Middle frontal gyrus (tissue), 1 donor: ENCODE measurements around the gene LMCD1.

Source experiments
- DNase-seq: peaks from one replicate; pipeline ENCODE4 v3.0.0-alpha.2; 2015; ENCODE audit warnings: low spot score; ENCODE audit errors: extremely low spot score

Gene LMCD1

DNA sequence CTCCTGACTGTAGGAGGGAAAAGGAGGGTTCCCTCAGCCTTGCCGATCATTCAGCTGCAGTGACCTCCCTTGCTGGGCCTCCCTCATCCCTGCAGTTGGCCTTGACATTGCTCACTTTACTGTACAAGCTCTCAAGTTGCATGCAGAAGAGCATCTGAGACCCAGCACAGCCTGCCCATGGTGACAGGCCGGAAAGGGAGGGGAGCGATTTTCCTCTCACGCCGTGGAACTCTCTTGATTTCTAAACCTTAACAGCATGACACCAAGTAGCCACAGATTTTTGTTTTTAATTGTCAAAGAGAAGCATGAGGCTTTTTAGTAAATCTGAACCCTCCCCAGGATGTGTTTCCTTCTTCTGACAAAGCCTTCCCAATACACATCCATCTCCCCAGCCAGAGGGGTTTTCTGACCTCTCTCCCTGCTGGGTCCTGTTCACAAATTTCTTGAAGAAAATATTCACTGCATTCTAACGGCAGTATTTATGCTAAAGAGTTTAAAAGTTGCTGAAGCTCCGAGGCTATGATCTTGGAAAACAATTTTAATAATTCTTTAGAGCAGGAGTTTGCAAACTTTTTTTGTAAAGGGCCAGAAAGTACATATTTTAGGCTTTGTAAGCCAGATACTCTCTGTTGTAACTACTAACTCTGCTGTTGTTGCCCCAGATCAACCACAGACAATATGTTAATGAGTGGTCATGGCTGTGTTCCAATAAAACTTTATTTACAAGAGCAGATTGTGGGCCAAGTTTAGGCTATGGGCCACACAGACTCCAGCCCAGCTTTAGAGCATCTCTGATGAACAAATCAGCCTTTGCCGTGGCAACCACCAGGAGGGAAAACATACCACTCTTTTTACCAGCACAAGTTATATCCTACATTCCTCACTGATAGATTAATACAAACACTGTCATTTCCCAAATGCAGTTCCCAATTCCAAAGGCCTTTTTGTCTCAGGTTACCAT, 34.8 kb downstream of the LMCD1 start:
- no peak for DNase-seq

DNA sequence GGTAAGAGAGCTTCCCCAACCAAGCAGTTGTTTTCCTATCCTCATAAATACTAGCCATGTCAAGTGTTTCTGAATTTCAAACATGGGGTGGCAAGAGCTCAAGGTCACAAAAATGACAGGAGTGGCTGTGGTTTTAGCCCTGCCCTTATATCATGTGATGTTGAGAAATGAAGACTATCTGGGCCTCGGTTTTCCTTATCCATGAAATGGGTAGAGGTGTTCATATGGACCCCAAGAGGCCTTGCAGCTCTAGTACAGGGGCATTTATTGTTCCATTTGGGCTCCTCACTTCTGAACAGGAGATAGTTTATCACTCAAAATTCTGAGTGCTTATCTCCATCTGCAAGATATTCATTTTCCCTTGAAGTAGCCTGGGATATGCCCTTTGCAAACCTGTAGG, 35.8 kb downstream of the LMCD1 start:
- DNase-seq: no peak

DNA sequence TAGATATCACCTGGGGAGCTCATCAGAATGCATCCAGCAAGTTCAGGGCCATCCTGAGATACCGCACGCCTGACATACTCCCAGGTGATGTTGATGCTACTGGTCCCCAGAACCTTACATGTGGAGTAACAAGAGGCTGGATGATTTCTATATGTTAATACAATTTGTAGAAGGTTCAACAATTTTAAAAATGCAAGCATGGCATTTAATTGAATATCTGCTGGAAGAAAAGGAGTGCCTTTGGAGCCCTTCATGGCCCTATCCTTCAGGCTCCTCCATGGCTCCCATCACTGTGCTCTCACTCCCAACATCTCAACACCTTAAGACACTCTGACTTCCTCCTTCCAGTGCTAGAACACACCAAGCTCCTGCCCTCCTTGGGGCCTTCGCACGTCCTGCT, 36.6 kb downstream of the LMCD1 start:
- no peak for DNase-seq

DNA sequence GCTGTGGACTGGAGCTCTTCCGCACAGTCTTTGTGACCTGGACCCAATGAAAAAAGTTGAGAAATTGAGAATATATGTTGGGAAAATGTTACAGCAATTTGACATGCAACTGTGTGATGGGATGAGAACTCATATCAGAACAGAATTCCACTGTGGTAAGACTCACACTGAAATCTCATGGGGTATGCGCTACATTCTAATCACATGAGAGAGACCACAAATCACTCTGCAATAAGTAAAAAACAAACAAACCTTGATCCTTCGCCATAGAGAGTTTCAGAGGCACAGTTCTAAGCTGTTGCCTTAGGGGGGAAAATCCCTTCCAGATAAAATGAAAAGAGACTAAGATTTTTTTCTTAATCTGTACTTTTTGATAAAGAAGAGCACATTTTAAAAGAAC, 37.3 kb downstream of the LMCD1 start:
- DNase-seq: no peak

DNA sequence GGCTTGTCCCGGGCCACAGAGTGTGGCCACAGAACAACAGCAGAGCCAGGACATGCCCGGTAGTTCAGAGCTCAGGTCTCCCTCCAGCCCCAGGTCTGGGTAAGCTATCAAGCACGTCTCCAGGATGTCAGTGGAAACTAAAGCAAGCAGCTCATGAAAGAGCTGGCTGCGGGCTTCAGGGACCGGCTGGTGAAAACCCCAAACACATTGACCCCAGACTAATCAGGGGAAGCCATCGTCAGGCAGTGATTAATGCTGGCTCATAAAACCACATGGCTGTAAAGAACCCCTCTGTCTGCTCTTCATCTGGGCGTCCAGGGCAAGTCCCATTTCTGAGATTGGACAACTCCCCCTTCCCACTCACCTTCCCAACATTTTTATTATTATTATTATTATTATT, 37.8 kb downstream of the LMCD1 start:
- DNase-seq: no peak

DNA sequence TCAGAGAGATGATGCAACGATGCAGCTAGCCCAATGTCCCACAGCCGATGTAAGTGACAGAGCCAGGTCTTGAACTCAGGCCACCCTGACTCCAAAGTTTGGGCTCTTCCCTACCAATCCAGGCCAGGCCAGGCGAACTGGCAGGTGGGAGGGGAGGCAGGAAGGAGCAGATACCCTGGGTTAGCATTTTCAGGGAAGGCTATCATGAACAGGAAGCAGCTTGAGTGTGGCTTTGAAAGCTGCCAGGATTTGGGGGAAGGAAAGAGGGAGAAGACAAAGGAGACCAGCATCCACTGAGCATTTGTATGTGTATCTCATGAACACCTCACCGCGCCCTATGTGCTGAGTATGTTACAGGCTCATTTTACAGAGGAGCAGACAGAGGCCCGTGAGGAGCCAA, 38.8 kb downstream of the LMCD1 start:
- DNase-seq: no peak

DNA sequence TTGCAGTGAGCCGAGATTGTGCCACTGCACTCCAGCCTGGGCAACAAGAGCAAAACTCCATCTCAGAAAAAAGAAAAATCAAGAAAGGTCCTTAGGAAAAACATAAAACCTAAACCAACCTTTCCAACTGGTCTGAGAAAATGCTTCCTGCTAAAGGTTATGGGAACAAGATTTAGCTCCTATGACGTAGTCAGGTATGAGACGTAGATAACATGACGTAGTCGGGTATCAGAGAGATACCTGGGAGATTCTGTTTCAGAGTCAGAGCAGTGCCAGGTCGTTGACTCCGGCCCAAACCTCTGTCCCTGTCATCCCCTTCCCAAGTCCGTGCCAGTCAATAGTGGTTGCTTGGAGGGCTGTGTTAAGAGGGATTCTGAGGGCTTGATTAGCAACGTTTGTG, 39.9 kb downstream of the LMCD1 start:
- no peak for DNase-seq

DNA sequence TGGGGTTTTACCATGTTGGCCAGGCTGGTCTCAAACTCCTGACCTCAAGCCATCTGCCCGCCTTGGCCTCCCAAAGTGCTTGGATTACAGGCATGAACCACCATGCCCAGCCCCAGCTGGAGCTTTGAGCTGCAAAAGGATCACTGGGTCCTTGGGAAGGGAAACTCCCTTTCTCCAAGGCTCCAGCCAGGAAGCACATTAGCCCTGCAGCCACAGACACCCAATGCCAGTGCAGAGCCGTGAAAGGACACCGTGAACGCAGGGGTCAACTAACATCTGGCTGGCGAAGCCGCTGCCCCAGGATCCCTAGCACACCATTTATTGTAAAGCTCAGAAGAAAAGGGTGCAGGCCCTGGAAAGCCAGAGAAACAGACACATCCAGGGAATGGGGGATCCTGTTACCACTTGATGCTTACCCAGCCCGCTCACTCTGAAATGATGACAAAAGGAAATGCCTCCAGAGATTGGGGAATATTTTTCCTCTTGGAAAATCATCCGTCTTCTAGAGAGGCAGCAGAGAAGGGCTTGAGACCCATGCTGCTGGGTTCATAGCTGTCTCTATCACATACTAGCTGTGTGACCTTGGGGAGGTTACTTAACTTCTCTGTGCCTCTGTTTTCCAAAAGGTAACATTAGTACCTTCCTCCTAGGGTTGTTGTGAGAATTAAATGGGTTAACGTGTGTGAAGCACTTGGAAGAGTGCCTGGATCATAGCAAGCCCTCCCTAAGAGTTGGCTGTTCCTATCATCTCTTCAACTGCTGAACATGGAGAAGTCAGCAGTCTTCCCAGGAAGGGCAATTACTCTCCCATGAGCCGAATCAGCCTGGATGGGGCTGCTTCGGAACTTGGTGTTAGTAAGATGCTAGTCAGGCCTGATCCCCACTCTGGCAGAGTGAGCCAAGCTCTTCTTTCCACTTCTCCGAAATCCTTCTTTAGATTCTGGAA, 40.8 kb downstream of the LMCD1 start:
- no peak for DNase-seq

DNA sequence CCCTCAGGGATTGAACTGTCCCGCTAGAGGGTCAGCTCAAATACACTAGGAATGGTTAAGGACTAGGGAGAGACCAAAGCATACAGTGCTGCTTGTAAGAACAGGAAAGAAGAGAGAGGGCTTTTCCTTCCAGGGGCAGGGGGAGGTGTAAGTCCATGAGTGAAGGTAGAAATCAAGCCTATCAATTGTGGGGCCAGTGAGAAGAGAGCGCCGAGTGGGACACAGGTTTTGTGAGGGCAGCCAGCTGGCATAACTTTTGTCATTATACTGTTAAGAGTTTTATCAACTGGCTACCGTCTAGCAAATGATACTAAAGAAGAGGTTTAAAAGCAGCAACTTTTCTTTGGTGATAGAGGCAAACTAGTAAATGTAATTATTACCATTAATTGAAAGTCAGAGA, 45.0 kb downstream of the LMCD1 start:
- DNase-seq: no peak

DNA sequence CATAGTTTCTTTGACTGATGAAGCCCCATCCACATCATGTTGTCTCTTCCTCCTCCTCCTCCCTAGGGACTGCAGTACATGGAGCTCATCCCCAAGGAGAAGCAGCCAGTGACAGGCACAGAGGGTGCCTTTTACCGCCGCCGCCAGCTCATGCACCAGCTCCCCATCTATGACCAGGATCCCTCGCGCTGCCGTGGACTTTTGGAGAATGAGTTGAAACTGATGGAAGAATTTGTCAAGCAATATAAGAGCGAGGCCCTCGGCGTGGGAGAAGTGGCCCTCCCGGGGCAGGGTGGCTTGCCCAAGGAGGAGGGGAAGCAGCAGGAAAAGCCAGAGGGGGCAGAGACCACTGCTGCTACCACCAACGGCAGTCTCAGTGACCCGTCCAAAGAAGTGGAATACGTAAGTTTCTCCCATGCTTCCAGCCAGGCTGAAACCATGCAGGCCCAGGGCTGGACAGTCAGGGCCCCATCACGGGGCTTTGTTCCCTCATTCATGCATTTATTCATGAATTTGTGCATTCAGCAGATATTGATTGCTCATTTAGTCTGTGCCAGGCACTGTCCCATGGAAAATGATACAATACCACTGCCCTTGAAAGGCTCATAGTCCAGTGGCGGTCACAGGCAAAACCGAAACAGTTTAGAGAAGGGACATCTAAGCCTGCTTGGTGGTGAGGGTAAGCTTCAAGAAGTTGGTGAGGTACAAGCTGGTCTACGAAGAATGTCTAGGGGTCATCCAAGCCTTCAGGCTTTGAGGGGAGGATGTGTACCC, 47.1 kb downstream of the LMCD1 start:
- DNase-seq: no peak

DNA sequence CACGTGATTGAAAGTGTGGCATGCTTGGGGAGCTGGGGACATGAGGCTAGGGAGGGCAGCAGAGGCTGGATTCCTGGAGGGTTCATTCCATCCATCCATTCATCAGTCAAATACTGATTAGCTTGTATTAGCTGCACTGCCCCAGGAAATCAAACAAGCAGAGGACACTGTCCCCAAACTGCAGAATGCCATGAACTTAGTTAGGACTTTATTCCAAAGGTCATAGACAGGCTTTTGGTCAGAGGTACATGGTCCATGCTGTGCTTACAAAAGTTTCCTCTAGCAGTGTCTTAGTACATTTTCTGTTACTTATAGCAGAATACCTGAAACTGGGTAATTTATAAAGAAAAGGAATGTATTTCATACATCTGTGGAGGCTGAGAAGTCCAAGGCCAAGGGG, 47.7 kb downstream of the LMCD1 start:
- no peak for DNase-seq

DNA sequence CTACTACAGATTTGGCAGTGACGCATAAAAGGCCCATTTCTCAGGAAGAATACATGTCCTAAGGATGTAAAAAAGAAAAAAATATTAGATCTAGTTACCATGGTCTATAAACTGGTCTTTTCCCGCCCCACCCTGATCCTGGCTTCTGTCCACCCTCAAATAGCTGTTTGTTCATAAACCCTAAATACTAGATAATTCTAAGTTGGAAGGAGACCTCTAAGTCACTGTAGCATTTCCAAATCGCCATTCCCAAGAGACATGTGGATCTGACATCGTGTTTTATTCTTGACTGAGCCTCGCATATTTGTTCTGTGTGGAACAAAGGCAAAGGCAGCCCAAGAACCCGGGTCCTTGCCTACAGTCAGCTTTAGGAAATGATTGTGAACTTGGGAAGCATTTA, 49.0 kb downstream of the LMCD1 start:
- DNase-seq: no peak

DNA sequence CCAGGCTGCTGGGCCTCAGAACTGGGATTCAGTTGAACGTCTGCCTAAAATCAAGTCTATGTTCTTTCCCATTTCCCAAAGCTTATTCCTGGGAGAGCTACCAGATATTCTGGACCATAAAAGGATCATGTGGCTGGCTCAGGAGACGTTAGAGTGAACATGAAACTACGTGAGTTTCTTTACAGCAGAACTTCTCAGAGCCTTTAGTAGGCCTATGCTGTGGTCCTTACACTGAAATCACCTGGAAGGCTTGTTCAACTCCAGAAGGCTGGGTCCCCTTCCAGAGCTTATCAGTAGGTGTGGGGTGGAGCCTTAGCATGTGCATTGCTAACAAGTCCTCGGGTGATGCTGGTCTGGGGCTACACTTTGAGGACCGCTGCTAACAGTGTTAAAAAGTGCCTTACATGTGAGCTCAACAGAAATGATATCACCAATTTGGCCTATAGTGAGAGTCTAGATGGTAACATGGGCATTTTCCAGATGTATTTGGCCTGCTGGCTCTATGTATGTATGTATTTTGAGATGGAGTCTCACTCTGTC, 50.7 kb downstream of the LMCD1 start:
- no peak for DNase-seq

DNA sequence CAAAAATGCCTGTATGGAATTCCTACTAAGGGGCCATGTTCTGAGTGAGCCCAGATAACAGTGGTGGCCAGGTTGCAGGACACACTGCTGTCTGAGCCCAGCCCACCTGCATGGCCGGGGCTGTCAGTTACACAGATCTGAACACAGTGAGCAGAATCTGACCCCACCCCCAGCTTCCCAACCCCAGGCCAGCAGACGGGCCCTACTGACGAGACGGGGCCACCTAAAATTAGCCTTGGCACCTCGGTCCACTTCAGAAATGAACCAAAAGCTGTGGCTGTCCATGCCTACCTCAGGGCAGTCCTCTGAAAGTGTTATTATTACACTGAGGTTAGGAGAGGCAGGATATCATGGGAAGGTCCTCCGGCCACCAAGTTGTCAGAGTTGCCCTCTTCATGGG, 51.8 kb downstream of the LMCD1 start:
- no peak for DNase-seq

DNA sequence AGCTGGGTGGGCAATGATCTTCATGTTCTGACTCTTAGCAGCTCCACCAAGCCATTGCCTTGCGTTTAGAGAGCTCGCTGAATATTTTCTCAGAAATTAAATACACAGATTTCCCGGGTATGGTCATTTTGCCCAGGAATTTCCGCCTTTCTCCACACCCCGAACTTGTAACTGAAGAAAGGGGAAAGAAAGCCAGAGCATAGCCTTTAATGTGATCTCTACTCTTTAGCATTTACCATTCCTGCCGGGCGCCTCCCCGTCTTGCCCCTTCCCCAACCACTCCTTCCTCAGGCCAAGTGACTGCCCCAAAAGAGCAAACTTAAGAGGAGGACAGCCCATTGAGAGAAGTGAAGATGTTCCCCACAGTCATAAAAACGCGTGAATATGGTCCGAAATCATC, 53.1 kb downstream of the LMCD1 start:
- DNase-seq: no peak

DNA sequence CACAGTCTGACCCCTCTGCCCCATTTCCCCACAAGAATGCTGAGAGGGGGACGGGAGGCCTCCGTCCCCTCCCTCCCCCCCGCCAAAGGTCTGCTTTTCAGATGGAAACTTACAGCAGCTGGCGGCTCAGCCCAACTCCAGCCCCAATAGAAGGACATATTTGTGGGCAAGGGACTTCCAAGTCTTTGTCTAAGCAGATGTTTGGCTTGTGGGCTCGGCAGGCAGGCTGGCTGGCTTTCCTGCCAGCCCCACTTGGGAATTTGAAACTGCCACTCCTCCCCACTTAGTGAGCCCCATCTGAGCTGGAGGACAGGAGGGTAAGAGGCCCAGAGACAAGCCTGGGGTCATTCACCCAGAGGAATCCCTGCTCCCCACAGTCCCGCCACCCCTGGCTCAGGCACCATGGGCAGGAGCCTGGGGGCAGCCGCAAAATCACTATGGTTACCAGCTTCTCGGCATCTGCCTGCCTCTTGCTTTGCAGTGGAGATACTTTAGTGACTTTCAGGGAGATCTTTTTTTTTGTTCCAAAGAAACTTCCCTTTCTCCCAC, 53.6 kb downstream of the LMCD1 start:
- DNase-seq: no peak

DNA sequence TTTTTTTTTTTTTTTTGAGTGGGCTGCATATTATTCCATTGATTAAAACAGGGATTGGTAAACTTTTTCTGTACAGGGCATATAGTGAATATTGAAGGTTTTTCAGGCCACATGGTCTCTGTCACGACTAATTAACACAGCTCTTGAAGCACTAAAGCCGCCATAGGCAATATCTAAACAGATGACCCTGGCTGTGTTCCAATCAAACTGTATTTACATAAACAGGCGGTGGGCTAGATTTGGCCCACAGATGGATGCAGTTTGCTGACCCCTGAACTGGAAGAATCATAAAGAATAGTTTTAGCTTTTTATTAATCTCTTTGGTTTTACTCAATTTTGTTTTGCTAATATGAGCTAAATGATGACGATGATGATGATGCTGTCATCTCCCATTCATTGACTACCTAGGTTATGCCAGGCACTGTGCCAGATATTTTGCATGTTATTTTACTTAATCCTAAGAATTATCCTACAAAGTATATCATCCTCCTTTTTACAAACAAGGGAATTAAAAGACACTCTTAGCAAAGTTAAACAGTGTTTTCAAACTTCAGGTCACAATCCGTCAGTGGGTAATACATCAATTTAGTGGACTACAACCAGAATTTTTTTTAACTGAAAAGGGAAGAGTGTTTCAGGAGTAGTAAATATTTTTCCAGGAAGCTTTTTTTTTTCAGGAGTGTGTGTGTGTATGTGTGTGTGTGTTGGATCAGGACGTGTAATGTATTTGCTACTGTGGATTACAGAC, 54.3 kb downstream of the LMCD1 start:
- no peak for DNase-seq

DNA sequence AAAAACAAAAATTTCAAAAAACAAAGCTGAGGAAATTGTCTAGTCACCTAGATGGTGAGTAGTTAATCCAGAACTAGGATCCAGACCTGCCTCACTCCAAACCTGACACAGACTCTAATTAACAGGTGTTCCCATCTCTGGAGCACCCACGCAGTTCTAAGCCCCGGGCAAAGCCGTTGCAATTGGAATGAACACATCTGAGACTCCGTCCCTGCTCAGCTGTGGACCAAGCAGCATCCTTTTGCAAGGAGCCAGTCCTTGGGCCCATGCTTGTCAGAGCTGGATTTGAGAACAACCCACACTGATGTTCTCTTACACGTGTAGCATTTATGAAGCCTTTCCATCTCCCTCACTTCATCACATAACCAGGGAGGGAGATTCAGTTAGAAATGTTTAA, 54.8 kb downstream of the LMCD1 start:
- DNase-seq: no peak

DNA sequence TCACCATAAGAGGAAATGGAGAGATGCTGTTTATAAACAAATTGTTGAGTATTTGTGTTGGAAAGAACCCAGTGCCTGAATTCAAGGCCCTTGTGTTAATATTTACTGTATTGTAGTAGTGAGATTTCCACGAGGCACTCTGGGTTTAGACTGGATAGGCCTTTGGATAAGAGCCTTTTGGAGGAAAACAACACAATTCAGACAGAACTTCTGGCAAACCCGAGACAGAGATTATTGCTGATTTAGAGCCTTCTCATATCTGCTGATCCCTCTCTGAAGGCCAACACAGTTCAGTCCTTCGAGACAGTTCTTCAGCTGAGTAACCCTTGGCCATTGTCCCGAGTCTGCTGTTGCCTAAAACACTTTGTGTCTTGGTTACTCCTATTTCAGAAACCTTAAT, 55.7 kb downstream of the LMCD1 start:
- no peak for DNase-seq

DNA sequence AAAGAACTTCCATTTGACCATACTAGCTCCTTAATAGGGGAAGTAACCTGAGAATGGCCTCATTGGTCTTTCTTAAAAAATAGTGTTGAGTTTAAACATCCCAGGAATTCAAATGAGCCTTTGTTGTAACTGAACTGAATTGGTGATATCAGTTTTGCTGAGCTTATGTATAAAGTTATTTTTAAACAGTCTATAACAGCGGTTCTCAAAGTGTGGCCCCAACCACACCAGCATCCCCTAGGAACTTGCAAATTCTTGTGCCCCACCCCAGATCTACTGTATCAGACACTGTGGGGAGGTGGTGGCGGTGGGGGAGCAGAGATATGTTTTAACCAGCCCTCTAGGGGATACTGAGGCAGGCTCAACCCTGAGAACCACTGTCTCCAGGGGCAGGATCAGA, 57.0 kb downstream of the LMCD1 start:
- DNase-seq: no peak
